ENCODE data around the gene MRC1. TPM values are rescaled to one million over a fixed set of nuclear protein-coding genes. Genes with fewer than 3 reads are reported as not detected.

Gene MRC1
- total and polyA plus RNA-seq, 2 donors (not counting 1 experiment from before 2014, with no cell fraction given): 0.12 TPM; not detected in 1

GRCh38 chr10:17861760-17862159 is 52.6 kb downstream of the MRC1 start:
- Mint-ChIP-seq H3K27me3 (peaks cover 3% of the 10 kb centered on the region), H3K4me1 (peaks cover 5% of the 10 kb centered on the region), H3K9me3 (ENCODE audit: insufficient read depth) (no peaks in the 10 kb centered on the region), H3K27ac (no peak overlapping the region), H3K4me3 (no peak overlapping the region)
- DNase-seq (no peak), ATAC-seq (ENCODE audit: low read depth) (no peak)
- no peak overlapping the region for H3K4me2 ChIP-seq (replicated peaks; ENCODE audit: low read depth, low read length, poor library complexity, severe bottlenecking)
- no peaks in the 10 kb centered on the region for H4K20me1 ChIP-seq (ENCODE audit: control insufficient read depth, insufficient read depth, low read length, poor library complexity, severe bottlenecking)
- no peaks in the 10 kb centered on the region for H3K36me3 ChIP-seq (replicated peaks in 1 of 2; ENCODE audit: control extremely low read depth in 1 of 2, control insufficient read depth in 1 of 2, extremely low read depth in 1 of 2, insufficient read depth in 2 of 2, low read length in 1 of 2)
- ChIA-PET CTCF (no interaction called here), POLR2A (no interaction called here)
- H3K9me3 ChIP-seq (ENCODE audit: control extremely low read depth in 1 of 3, control insufficient read depth in 2 of 3, insufficient read depth in 1 of 3, low read length in 2 of 3): peaks cover 0 to 6% (median 0%) of the 10 kb centered on the region in 3 donors
- TF ChIP-seq CTCF (IDR thresholded peaks at IDR 0.05) (no peak), EZH2 (IDR thresholded peaks at IDR 0.05; ENCODE audit: borderline replicate concordance, insufficient read depth, low read depth, low read length, poor library complexity, severe bottlenecking) (no peak)
- no peaks in the 10 kb centered on the region for H3K79me2 ChIP-seq (ENCODE audit: control insufficient read depth, insufficient read depth, low read length)
- no peak overlapping the region for H3K4me3 ChIP-seq (ENCODE audit: control extremely low read depth in 1 of 5, extremely low read depth in 1 of 5, insufficient read depth in 1 of 5, low read depth in 2 of 5, low read length in 4 of 5)
- no peak overlapping the region for H3K9ac ChIP-seq (ENCODE audit: low read length)
- H3K27ac ChIP-seq (ENCODE audit: low read length in 2 of 2): no peak overlapping the region
- H2AFZ ChIP-seq (ENCODE audit: insufficient read depth, low read depth, low read length, poor library complexity, severe bottlenecking): no peak overlapping the region
- peaks cover 0 to 3% of the 10 kb centered on the region in 2 donors for H3K4me1 ChIP-seq (ENCODE audit: control insufficient read depth in 2 of 2, insufficient read depth in 2 of 2, low read length in 2 of 2)
- WGBS (ENCODE audit: insufficient coverage): 100% methylated on average over 4 of the region's 5 CpGs
- intact Hi-C loops (cut with micrococcal nuclease): no loop called here
- H3K27me3 ChIP-seq (replicated peaks in 1 of 4; ENCODE audit: control extremely low read depth in 1 of 4, control insufficient read depth in 3 of 4, insufficient read depth in 4 of 4, low read length in 3 of 4): no peaks in the 10 kb centered on the region

GRCh38 chr10:17865351-17865750 is 56.2 kb downstream of the MRC1 start:
- intact Hi-C loops (cut with micrococcal nuclease): no loop called here
- no peak overlapping the region for H3K9ac ChIP-seq (ENCODE audit: low read length)
- WGBS (ENCODE audit: insufficient coverage): 88% methylated on average over 2 of the region's 3 CpGs
- CTCF ChIA-PET: interaction anchor here (0.6 kb wide), 1 partner anchor 8 kb away, joined by 5 read pairs; no protein-coding TSS in a partner anchor
- H3K27me3 ChIP-seq (replicated peaks in 1 of 4; ENCODE audit: control extremely low read depth in 1 of 4, control insufficient read depth in 3 of 4, insufficient read depth in 4 of 4, low read length in 3 of 4): no peaks in the 10 kb centered on the region
- no peaks in the 10 kb centered on the region for H3K36me3 ChIP-seq (replicated peaks in 1 of 2; ENCODE audit: control extremely low read depth in 1 of 2, control insufficient read depth in 1 of 2, extremely low read depth in 1 of 2, insufficient read depth in 2 of 2, low read length in 1 of 2)
- no peak overlapping the region for H3K4me3 ChIP-seq (ENCODE audit: control extremely low read depth in 1 of 5, extremely low read depth in 1 of 5, insufficient read depth in 1 of 5, low read depth in 2 of 5, low read length in 4 of 5)
- no peaks in the 10 kb centered on the region for H3K9me3 ChIP-seq (ENCODE audit: control extremely low read depth in 1 of 3, control insufficient read depth in 2 of 3, insufficient read depth in 1 of 3, low read length in 2 of 3)
- Mint-ChIP-seq H3K27me3 (peaks cover 3% of the 10 kb centered on the region), H3K4me3 (no peak overlapping the region), H3K27ac (no peak overlapping the region), H3K4me1 (peaks cover 4% of the 10 kb centered on the region), H3K9me3 (ENCODE audit: insufficient read depth) (peaks cover 5% of the 10 kb centered on the region)
- H2AFZ ChIP-seq (ENCODE audit: insufficient read depth, low read depth, low read length, poor library complexity, severe bottlenecking): no peak overlapping the region
- POLR2A ChIA-PET: no interaction called here
- ATAC-seq (ENCODE audit: low read depth): no peak
- TF ChIP-seq EZH2 (IDR thresholded peaks at IDR 0.05; ENCODE audit: borderline replicate concordance, insufficient read depth, low read depth, low read length, poor library complexity, severe bottlenecking) (no peak), CTCF (IDR thresholded peaks at IDR 0.05) (no peak)
- H3K4me1 ChIP-seq (ENCODE audit: control insufficient read depth in 2 of 2, insufficient read depth in 2 of 2, low read length in 2 of 2): no peaks in the 10 kb centered on the region
- H3K27ac ChIP-seq (ENCODE audit: low read length in 2 of 2): no peak overlapping the region
- H3K4me2 ChIP-seq (replicated peaks; ENCODE audit: low read depth, low read length, poor library complexity, severe bottlenecking): no peak overlapping the region
- H4K20me1 ChIP-seq (ENCODE audit: control insufficient read depth, insufficient read depth, low read length, poor library complexity, severe bottlenecking): no peaks in the 10 kb centered on the region
- H3K79me2 ChIP-seq (ENCODE audit: control insufficient read depth, insufficient read depth, low read length): no peaks in the 10 kb centered on the region
- no peak for DNase-seq

Measured in B cell (primary cell).